Activated CD4-positive, alpha-beta T cell treated with anti-CD3 and anti-CD28 coated beads, Interleukin-2, amount 50 U/mL, for 1 hour (primary cell): ENCODE data around the gene TADA2B.

Source experiments
- DNase-seq: peaks from one replicate; pipeline ENCODE4 v3.0.0-alpha.2; 2020

TADA2B gene

DNA sequence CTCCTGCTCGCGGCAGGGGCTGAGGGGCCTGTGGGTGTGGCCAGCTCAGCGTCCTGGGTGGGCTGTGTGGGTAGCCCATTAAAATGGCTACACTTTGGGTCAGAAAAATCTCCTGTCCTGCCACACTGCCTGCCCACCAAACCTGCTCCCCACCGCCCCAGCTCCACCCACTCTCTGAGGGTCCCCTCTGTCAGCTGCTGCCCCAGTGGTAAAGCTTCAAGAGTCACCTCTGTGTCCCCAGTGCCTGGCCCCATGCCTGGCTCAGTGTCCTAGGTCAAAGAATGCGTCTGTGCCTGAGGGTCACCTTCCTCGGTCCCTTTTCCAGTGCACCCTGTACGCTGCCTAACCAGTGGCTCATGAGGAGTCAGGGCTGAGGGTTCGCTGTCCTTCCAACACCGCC lies 24.9 kb upstream of the TADA2B start:
- DNase-seq, result no peak

DNA sequence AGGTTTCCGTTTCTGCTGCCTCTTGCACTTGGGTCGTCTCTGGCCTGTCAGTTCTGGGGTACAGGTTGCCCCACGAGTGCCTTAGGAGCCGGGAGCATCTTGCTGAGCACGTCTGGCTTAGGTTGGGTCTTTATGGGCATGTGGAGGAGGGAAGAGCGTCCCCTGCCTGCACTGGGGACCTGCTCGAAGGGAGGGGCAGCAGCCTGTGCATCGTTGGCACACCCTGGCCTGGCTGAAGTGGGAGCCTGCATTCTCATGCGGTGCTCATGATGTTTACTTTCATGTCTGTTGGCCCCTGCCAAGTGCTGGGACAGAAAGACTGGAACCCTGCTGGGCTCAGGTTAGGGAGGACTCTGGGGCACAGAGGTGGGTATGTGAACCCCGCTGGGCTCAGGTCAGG lies 23.8 kb upstream of the TADA2B start:
- no peak for DNase-seq

DNA sequence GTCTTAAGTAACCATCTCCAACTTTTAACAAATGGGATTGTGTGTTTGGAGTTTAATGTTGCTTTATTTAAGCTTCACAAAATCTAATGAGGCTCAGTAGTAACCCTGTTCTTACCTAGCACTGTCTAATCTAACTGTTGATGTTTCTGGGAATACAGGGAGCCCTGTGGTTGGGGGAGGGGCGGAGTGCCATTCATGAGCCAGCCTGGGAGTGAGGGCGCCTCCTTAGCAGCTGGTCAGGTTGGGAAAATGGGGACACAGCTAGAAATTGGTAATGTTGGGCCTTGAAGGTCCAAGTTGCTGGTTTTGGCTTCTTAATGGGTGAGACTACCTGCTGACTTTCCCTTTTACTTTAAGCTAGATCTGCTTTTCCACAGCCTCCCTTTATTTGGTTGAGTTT lies 22.9 kb upstream of the TADA2B start:
- DNase-seq, result no peak

DNA sequence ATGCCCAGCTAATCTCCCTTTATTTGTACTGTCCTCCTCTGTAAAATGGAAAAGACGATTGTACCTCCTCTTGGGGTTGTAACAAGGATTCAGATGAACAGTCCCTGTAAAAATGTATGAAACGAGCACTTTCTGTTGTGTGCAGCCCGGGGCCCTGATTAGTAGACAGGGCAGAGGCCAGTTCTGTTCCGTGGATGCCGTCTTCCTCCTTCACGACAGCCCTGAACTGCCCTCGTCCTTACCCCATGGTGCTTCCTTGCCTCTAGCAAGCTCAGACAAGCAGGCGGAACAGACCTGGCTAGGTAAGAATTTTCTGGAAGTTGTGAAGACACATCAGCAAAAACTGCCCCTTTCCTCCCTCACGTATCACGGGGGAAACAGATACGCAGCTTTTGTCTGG lies 22.3 kb upstream of the TADA2B start:
- no peak for DNase-seq

DNA sequence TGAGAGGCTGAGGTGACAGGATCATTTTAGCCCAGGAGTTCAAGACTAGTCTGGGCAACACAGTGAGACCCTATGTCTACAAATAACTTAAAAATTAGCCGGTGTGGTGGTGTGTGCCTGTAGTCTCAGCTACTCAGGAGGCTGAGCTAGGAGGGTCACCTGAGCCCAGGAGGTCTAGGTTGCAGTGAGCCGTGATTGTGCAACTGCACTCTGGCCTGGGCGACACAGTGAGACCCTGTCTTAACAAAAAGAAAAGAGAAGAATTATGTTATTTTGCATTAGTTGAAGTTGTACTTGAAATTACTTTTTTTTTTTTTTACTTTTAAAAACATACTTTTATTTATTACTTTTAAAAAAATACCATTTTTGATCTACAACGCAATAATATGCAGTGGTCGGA lies 21.8 kb upstream of the TADA2B start:
- DNase-seq, result no peak

DNA sequence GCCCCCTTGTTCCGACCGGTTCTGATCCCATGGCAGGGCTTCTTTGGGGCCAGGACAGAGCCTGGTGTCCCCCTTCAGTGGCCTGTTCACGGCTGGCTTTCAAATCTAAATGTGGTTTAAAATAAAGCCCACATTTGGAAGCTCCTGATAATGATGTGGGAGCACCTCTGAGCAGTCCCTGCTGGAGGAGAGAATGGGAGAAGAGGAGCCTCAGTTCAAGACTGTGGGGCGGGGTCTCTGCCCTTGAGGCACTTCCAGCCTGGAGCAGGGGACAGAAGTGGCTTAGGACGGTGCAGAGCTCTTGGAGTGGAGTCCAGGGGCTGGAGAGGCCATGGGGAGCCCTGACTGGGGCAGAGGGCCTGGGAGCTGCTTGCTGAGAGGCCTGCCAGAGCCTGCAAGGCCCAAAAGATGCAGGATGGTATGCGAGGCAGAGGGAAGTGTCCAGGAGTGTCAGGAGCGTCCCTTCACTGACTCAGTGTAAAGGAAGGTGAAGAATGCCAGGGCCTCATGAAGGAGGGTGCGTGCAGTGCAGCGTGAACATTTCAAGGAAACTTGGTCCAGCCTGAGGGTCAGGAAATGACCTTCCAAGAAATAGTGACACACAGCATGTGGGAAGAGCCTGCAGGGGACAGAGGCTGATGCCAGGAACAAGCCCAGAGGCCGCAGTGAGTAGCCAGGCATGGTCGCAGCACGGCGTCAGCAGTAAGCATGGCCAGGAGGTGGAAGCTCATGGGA lies 21.1 kb upstream of the TADA2B start:
- DNase-seq, result no peak

DNA sequence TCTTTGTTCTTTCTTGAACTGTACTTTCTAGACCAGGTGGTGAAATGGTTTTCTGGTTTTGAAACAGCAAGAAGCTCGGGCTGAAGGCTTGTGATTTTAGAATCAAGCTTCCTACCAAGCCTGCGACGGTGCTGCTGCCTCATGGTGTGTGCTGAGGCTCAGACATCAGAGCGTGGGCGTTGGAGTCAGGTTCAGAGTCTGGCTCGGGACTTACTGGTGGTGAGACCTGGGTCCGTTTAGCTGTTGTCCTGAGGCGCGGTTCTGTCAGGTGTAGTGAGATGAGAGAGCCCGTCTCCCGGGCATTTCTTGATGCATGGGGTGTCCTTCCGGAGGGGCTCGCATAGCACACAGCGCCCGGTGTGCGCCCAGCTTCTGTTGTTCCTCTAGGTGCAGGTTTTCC lies 19.7 kb upstream of the TADA2B start:
- no peak for DNase-seq

DNA sequence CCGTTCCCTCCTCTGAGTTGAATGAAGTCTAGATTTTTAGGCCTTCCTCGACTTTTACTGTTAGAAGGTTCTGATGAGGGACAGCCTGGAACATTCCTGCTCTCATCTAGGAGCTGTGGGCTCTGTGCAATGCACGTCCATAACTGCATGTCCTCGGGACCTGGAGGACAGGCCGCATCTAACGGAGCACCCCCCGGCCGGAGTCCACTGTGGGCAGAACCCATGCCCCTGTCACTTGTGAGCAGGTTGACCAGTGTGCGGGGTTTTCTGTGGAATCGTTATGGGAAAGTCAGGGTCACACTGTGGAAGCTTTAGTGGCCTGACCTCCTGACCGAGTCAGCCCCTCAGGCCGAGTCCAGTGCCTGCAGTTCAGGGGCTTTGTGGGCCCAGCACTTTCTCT lies 19.3 kb upstream of the TADA2B start:
- no peak for DNase-seq

DNA sequence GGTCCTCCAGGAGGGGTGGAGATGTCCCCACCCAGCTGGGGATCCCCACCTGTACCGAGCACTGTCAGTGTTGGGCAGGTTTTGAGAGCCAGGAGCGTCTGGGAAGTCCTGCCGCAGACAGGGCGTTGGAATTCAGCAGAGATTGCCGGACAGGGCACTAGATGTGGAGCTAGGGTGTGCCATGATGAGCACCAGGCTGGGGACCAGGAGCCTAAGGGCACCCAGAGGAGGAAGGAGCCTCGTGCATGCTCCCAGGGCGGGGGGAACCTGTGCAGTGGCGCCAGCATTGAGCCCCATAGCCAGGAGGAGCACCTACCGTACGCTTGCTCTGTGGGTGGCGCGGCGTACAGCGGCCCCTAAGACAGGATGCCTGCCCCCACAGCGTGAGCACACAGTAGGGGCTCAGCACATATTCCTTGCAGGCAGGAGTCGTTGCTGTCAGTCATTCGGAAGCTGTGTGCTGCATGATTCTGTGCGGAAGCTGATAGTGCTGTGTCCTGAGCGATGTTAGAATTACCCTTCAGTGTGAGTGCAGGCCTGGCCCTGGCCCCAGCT lies 18.8 kb upstream of the TADA2B start:
- DNase-seq, result no peak

DNA sequence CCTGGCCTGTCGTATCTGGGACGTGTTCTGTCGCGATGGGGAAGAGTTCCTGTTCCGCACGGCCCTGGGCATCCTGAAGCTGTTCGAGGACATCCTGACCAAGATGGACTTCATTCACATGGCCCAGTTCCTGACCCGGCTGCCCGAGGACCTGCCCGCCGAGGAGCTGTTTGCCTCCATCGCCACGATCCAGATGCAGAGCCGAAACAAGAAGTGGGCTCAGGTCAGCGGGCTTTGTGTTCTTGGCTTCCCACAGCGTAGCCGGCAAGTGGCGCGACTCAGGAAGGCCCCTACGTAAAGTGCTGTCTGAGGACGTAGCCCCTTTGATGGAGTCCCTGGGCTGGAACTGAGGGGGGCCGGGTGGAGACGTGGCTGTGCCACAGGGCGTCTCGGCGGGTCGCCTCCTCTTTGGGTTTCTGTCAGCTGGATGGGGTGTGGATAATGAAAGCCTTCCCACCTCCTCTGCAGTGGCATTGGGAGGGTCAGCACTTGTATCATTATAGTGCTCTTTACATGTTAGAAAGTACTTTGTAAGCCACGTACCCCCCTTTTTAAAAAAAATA lies 18.1 kb upstream of the TADA2B start:
- DNase-seq, result no peak

DNA sequence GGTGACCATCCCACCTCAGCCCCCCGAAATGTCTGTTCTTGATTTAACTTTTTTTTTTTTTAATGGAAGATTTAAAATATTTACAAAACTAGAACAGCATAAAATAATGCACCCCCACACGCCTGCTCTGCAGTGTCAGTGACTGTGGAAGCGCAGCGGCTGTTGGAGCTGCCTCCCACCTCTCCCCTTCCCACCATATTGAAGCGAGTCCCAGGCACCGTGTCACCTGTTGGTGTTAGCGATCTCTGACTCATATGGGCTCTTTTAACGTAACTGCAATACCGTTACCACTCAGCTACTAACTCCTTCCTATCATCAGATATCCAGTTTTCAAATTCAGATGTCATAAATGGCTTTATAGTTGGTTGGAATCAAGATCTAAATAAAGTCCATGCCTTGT lies 17.1 kb upstream of the TADA2B start:
- DNase-seq, result no peak

DNA sequence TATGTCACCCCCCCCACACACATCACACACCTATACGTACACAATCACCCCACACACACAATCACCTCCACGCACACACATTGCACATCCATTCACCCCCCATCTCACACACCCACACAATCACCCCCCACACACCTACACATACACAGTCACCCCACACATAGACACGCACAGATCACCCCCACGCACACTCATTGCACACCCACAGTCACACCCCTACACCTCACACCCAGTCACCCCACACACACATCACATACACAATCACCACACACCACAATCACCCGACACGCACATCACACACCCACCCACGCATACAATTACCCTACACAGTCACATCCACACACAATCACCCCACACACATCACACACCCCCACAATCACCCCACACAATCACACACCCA lies 15.9 kb upstream of the TADA2B start:
- DNase-seq, result no peak

DNA sequence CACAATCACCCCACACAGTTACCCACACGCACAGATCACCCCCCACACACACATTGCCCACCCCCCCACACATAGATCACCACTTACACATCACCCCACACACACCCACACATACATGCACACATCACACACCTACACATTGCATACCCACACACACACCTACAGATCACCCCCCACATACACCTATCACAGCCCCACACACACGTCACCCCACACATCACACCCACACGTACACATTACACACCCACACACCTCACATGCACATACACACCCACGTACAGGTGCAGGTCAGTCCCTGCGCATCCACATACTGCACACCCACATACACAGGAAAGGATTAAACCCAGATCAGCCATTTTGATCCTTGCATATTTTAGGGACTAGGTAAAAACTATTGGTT lies 15.3 kb upstream of the TADA2B start:
- no peak for DNase-seq

DNA sequence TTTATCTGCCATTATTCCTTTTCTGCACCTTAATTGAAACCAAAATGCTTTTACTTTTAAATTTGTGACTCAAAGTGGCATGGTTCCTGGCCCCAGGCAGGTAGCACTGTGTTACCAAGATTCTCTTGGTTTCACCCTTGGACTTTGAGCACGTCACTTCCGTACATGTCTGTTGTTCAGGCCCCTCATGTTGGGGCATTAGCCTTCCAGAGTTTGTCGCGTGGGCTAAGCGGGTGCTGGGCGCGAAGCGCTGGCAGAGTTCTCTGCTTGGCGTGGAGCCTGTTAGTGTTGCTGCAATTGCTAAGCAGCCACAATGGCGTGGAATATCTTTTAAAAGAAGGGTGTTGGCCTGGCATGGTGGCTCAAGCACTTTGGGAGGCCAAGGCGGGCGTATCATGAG lies 14.0 kb upstream of the TADA2B start:
- no peak for DNase-seq

DNA sequence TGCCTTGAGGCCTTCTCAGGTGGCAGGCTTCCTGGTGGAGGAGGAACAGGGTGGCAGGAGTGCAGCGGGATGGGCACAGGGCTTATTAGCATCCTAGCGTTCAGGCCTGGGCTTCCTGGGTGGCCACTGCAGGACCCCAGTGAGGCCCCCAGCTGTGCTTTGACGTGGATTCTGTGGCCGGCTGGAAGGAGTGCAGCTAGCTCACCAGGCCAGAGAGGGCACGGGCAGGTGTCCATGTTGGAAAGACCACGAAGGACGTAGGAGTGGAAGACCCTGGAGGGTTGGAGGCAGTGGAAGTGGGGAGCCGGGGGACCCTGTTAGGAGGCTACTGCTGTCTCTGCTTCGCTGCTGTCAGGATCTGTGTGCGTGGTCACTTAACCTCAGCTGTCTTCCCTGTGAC lies 13.3 kb upstream of the TADA2B start:
- no peak for DNase-seq

DNA sequence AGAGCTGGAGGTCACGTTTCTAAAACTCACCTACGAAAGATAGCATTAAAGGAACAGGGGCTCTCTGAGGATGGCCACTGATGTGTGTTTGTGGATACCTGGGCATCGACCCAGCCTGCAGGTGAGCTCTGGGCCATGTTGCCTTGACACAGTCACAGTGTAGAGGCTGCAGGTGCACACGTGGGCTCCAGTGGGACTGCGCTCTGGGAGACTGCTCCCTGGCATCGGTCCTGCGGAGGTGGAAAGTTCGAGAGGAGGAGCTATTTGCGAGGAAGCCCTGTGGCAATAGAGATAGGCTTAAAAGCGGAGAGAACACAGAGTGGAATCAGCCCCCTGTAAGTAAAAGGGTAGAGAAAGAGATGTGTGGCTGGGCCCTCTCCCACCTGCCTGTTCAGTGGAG lies 12.3 kb upstream of the TADA2B start:
- no peak for DNase-seq

DNA sequence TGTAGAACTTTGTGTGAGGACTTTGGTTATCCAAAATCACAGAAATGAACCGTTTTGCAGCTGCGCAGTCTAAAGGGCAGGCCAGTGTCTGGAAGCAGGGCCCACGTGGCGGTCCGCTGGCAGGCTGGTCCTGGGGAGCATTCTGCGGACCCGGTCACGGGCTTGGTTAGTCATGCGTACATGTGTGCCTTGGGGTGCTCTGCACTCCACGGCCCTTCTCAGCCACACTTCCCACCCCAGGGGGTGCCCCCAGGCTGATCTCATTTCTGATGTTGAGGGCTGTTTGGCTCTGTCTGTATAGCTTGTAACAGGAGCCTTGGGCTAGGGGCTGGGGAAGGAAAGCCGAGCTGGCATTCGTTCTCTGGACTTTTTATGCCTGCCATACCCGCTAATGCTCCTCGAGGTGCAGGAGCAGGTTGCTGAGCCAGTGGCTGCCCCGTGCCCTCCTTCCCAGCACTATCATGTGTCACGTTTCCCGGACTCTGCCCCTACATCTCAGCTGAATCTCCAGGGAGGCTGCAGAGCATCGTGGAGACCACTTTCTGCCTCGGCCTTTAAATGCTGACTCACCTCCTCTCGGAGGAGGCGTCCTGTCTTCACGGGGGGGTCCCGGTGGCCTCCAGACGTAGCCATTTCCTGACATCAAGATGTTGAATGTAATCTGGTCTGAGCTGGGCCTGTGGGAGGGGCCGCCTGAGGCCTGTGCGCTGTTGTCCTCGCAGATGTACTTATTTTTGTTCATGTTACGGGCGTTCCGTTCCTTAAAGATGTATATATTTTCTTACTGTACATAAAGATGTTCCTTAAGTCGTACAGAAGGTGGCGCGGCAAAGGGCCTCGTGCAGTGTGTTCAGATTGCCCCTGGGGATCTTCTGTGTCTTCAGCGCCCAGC lies 11.4 kb upstream of the TADA2B start:
- DNase-seq, result no peak

DNA sequence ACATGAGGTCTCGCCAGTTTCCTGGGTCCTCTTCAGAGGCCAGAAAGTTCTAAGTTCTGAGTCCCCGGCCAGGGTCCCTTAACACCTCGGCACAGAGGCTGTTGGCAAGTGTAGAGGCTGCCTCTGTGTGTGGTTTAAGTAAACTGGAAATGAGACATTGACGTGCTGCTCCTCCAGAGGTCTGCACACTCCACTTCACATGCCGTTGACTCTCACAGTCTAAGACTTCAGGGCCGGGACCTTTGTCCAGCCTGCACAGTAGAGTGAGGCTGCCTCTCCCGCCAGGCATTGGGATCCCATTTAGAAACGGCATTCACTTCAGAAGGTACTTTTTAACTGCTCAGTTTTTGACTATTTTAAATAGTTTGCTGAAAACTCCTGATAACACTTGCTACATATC lies 10.6 kb upstream of the TADA2B start:
- DNase-seq, result no peak

DNA sequence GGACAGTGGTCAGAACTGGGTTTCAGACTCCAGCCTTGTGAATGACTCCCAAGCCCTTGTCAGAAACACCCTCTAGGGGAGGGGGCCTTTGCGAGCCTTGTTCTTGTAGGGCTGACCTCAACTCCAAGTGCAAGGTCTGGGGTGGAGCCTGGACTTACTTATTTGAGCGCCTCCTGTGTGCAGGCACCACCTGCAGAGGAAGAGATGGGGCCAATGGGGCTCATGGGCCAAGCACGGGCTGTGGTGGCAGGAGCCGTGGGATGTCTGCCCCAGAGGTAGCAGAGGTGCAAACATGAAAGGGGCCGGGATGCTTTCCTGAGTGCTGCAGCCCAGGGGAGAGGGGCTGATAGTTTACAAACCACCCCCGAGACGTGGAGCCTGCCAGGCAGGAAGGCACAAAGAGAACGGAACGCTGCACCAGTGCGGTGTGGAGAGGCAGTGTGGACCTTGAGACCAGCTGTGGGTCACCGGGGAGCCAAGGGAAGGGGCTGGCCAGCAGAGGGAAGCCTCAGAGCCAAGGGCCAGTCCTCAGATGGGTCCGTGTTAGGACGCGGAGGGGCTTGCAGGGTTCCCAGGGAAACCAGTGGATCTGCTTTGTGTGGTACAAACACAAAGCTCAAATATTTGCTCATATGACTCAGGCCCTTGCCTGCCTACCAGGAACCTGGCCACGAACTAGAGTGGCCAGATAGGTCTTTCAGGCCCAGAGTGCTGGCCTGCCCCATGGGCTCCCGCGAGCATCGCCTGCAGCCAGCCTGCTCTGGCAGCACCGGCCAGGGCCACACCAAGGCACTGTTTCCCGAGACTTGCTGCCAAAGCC lies 8.7 kb upstream of the TADA2B start:
- no peak for DNase-seq

DNA sequence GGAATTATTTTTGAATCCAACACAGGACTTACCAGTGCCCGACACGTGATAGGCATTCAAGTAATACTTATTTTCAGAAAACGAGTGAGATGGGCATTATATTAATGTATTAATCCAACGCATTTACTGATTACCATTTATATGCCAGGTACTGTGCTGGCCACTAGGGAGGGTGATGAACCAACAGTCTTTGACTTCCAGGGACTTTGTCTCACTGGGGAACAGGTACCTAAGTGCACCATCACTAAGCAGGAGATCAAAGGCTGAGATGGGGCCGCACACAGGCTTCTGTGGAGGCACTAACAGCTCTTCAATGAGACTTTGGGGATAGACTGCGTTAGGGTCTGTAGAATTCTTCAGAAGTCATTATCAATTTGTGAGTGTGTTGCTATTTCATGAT lies 5.7 kb upstream of the TADA2B start:
- no peak for DNase-seq

DNA sequence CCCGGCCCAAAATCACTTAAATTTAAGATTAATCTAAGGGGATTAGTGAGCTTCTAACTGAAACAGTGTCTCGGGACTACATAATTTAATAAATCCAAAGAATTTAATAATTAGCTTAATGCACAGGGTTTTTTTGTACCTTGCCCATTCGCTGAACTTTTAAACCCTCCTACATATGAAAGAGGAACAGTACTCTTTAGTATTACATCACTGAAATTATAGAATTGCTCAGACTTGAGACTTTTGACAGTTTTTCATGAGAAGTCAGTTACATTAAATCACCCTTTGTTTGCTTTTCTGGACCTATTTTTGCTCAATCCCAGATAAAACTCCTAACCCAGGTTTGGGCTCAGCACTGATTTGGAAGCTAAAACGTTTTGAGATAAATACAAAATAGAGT lies 2.4 kb upstream of the TADA2B start:
- DNase-seq, result no peak

DNA sequence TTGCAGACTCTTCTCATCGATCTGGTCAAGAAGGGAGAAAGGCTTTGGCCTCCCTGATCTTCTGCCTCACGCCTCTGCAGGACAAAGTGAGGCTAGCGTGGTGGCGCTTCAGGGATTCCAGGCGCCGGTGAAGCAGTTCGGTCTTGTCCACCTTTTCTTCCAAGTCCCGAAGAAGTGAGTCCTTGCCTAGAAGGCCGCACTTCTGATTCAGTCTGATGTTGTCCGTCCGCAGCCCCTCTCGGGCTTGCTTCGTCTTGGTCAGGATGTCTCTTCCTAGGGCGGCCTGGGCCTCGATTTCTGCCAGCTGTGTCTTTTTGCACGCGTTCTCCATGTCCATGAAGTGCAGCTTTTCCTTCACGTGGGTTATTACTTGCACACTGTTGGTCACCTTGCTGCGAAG lies 1.9 kb upstream of the TADA2B start:
- DNase-seq, result no peak
